Prostate gland (tissue), 2 donors: ENCODE results near the gene PLCZ1. TPM values are rescaled to one million over a fixed set of nuclear protein-coding genes. Genes with fewer than 3 reads are reported as not detected.

Experiments used
- DNase-seq: peaks from one replicate; pipeline ENCODE4 v3.0.0-alpha.2; 2019; ENCODE audit warnings: low spot score
- H3K27ac ChIP-seq, 2 donors: fragments of 200-600 bp; sonication (generic); 2 replicates each; pipeline ENCODE4 v1.5.1; 2017 to 2019
- H3K27me3 ChIP-seq: fragments of 200-600 bp; sonication (generic); replicated peaks from 2 replicates; pipeline ENCODE4 v1.5.1; 2019; ENCODE audit not compliant: insufficient read depth
- H3K36me3 ChIP-seq, 2 donors: fragments of 200-600 bp; sonication (generic); 1 replicate in 1 of 2; 2 replicates in 1 of 2; pipeline versions ENCODE4 v1.5.1 to v1.8.1; 2017 to 2019
- H3K4me1 ChIP-seq: fragments of 200-600 bp; sonication (generic); replicated peaks from 2 replicates; pipeline ENCODE4 v1.5.1; 2019
- H3K4me3 ChIP-seq, 2 donors: fragments of 200-600 bp; sonication (generic); 2 replicates each; pipeline ENCODE4 v1.5.1; 2017 to 2019
- H3K9me3 ChIP-seq: fragments of 200-600 bp; sonication (generic); 2 replicates; pipeline ENCODE4 v1.5.1; 2017
- POLR2A ChIP-seq: fragments of 450-650 bp; IDR thresholded peaks from one replicate; pipeline ENCODE4 v1.6.1; 2016; ENCODE audit warnings: antibody characterized with exemption, mild to moderate bottlenecking
- POLR2AphosphoS5 ChIP-seq: sonication (generic); formaldehyde crosslinking; IDR thresholded peaks from one replicate; pipeline ENCODE4 v1.6.1; 2017; ENCODE audit warnings: antibody characterized with exemption
- WGBS: methylation state at CpG from one replicate; pipeline ENCODE4 v1.1.5; 2018; 5-methylcytosine and 5-hydroxymethylcytosine counted together
- intact Hi-C: fragments of 100-400 bp; cut with DNase I; formaldehyde crosslinking; loops from one replicate; pipeline ENCODE4 v1.14.2; 2022
- total RNA-seq, 2 donors: library from RNA; depleted of rRNA; stranded (reverse); fragments of >200 nt; gene quantifications; one replicate each; pipeline ENCODE4 v1.1.0, GENCODE V29; 2016
- TF ChIP-seq, protein P1 (sequence below), 4 experiments: fragments of 200-600 bp in 2 of 4; fragments of 450-650 bp in 2 of 4; sonication (generic) in 2 of 4; IDR thresholded peaks; 1 replicate in 3 of 4; 2 replicates in 1 of 4; pipeline ENCODE4 v1.5.1; 2016 to 2019; ENCODE audit warnings: antibody characterized with exemption in 4 of 4, mild to moderate bottlenecking in 2 of 4, moderate library complexity in 2 of 4

PLCZ1 gene
- total RNA-seq, 2 donors from 2014 or later = 0.85 TPM; not detected in 1

DNA sequence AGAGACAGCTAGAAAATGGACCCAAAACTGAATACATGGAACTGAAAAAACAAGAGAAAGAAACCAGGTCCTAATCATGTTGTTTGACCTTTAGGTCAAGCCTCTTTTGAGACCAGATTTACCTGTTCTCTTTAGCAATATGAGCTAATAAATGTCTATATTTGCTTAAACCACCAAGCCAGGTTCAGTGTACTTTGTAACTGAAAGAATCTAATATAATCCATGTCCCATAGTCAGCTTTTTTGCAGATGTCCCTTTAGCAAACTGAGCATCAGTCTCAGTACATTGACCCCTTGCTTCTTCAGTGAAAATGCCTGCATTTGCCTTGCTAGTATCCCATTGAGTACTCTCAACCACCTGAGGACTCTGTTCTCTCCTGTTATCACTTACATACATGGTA is 61.7 kb downstream of the PLCZ1 start:
- Histone ChIP-seq H3K9me3 (no peaks in the 10 kb centered on the region), H3K27me3 (no peaks in the 10 kb centered on the region), H3K27ac (no peak overlapping the region), H3K4me1 (no peaks in the 10 kb centered on the region), H3K36me3 (no peaks in the 10 kb centered on the region), H3K4me3 (no peak overlapping the region)
- TF ChIP-seq POLR2A = no peak
- TF ChIP-seq, protein P1, sequence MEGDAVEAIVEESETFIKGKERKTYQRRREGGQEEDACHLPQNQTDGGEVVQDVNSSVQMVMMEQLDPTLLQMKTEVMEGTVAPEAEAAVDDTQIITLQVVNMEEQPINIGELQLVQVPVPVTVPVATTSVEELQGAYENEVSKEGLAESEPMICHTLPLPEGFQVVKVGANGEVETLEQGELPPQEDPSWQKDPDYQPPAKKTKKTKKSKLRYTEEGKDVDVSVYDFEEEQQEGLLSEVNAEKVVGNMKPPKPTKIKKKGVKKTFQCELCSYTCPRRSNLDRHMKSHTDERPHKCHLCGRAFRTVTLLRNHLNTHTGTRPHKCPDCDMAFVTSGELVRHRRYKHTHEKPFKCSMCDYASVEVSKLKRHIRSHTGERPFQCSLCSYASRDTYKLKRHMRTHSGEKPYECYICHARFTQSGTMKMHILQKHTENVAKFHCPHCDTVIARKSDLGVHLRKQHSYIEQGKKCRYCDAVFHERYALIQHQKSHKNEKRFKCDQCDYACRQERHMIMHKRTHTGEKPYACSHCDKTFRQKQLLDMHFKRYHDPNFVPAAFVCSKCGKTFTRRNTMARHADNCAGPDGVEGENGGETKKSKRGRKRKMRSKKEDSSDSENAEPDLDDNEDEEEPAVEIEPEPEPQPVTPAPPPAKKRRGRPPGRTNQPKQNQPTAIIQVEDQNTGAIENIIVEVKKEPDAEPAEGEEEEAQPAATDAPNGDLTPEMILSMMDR (IDR thresholded peaks at IDR 0.05) = no peak
- TF ChIP-seq POLR2AphosphoS5 = no peak
- intact Hi-C loops = no loop called here
- no peak for DNase-seq

DNA sequence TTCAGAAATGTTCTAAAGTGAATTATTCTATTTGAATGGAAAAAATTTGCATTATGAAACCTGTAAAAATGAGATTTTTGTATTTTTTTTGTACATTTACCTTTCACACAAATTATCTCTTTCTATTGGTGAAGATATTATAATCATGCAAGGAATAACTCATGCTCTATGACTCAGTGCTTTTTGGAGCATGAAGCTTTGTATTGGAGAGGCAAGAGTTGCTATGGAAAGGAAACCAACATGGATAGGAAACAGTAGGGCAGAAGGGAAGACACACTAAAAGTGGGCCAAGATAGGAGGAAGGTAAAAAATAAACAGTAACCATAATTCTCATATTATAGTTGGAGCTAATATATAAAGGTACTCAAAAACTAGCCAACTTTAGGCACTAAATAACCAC is 79.0 kb downstream of the PLCZ1 start:
- H3K4me3 ChIP-seq = no peak overlapping the region
- no peak overlapping the region for H3K27ac ChIP-seq
- H3K36me3 ChIP-seq = no peaks in the 10 kb centered on the region
- TF ChIP-seq POLR2A (no peak), POLR2AphosphoS5 (no peak)
- TF ChIP-seq, protein P1 (IDR thresholded peaks at IDR 0.05) = no peak
- intact Hi-C loops = no loop called here
- H3K4me1 ChIP-seq = no peaks in the 10 kb centered on the region
- no peaks in the 10 kb centered on the region for H3K27me3 ChIP-seq
- no peak for DNase-seq
- no peaks in the 10 kb centered on the region for H3K9me3 ChIP-seq

DNA sequence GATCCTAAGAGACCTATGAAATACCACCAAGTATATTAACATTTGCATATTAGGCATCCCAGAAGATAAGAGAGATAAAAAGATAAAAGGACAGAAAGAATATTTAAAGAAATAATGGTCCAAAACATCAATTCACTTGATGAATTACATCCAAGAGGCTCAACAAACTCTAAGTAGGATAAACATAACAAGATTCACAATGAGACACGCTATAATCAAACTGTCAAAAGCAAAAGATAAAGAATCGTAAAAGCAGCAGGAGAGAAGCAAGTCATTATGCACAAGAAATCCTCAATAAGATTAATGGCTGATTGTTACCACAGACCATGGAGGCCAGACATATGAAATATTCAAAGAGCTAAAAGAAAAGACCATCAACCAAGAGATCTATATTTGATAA is 79.6 kb downstream of the PLCZ1 start:
- no peak for TF ChIP-seq POLR2A
- TF ChIP-seq POLR2AphosphoS5 = no peak
- TF ChIP-seq, protein P1 (IDR thresholded peaks at IDR 0.05) = no peak
- Histone ChIP-seq H3K9me3 (no peaks in the 10 kb centered on the region), H3K4me3 (no peak overlapping the region), H3K36me3 (no peaks in the 10 kb centered on the region), H3K27ac (no peak overlapping the region), H3K27me3 (no peaks in the 10 kb centered on the region), H3K4me1 (no peaks in the 10 kb centered on the region)
- intact Hi-C loops = no loop called here
- DNase-seq = no peak
- 52% methylated on average over 2 of the region's 2 CpGs for WGBS

DNA sequence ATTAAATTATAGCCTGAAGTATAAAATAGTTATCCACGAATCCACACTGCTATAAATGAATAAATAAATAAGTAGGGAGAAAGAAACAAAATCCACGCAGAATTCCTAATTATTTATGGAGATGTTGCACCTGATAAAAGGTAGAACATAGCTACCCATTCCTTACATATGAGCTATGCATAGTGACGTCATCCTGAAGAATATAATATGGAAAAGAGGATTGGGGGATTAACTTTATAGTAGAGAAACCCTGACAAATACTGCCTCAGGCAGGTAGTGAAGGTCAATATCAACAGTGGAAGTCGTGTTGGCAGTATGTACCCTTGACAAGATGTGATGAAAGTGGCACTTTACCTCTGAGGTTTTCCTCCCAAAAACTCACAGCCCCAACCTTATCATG is 82.5 kb downstream of the PLCZ1 start:
- DNase-seq = no peak
- H3K36me3 ChIP-seq = no peaks in the 10 kb centered on the region
- TF ChIP-seq, protein P1 (IDR thresholded peaks at IDR 0.05) = no peak
- TF ChIP-seq POLR2AphosphoS5 (no peak), POLR2A (no peak)
- H3K4me1 ChIP-seq = no peaks in the 10 kb centered on the region
- no peak overlapping the region for H3K4me3 ChIP-seq
- intact Hi-C loops = no loop called here
- no peaks in the 10 kb centered on the region for H3K9me3 ChIP-seq
- H3K27ac ChIP-seq = no peak overlapping the region
- WGBS = 76% methylated on average over 4 of the region's 4 CpGs
- no peaks in the 10 kb centered on the region for H3K27me3 ChIP-seq

DNA sequence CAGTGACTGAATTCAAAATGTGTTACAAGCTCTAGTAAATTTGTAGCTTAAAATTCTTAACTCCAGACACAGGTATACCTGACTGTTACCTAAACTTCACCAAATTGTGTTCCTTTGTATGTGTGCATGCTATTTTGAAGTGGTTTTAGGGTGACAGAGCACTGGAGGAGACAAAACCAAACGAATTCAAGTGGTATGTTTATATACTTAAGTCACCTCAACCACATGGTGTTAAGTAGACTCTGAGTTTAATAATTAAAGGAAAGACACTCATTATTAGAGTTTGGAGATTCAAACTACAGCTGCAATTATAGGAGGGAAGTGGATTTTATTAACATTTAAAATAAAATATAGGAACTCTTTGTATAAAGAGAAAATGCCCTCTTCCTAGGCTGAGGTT is 84.3 kb downstream of the PLCZ1 start:
- Histone ChIP-seq H3K27me3 (no peaks in the 10 kb centered on the region), H3K4me1 (no peaks in the 10 kb centered on the region), H3K36me3 (no peaks in the 10 kb centered on the region), H3K4me3 (no peak overlapping the region), H3K27ac (no peak overlapping the region), H3K9me3 (no peaks in the 10 kb centered on the region)
- no peak for DNase-seq
- 54% methylated on average over 1 of the region's 1 CpG for WGBS
- TF ChIP-seq, protein P1 (IDR thresholded peaks at IDR 0.05) = no peak
- no peak for TF ChIP-seq POLR2AphosphoS5
- no peak for TF ChIP-seq POLR2A
- intact Hi-C loops = no loop called here
